NCI-H526 (cell line): ENCODE data around the gene PIGA.

Source experiments
- DNase-seq, 2 experiments: peaks; one replicate each; lab custom pipeline; 2025; lab: John Stamatoyannopoulos, UW

Gene PIGA

GRCh38 chrX:15335135-15336022, at the start of gene PIGA:
PIGA (minus strand) TSS chrX:15335523; CDS start chrX:15331930, 3,593 bp downstream.
- DNase-seq, result peak; percentile 98 to 99

GRCh38 chrX:15384304-15384703, 49.0 kb upstream of the PIGA start, which contains the start of gene VEGFD:
VEGFD (minus strand) TSS chrX:15384413; CDS start chrX:15383946, 467 bp downstream.
- DNase-seq, result peak in 1 of 2 experiments; percentile 15

- DNase-seq, result no peak
Observed at GRCh38 chrX:15382813-15383212, 47.5 kb upstream of the PIGA start.

GRCh38 chrX:15376956-15377355, 41.6 kb upstream of the PIGA start:
- no peak for DNase-seq

- DNase-seq, result no peak
Observed at GRCh38 chrX:15373976-15374375, 38.7 kb upstream of the PIGA start.

- no peak for DNase-seq
Observed at GRCh38 chrX:15366506-15367352, 31.4 kb upstream of the PIGA start.

GRCh38 chrX:15359701-15360100, 24.4 kb upstream of the PIGA start:
- no peak for DNase-seq

- peak in 1 of 2 experiments; percentile 24 for DNase-seq
Observed at GRCh38 chrX:15358533-15358932, 23.2 kb upstream of the PIGA start.

- DNase-seq, result no peak
Observed at GRCh38 chrX:15356444-15356843, 21.1 kb upstream of the PIGA start.

GRCh38 chrX:15350329-15350996, 15.1 kb upstream of the PIGA start:
- DNase-seq, result no peak

- peak; percentile 71 to 93 for DNase-seq
Observed at GRCh38 chrX:15349046-15349445, 13.7 kb upstream of the PIGA start.

GRCh38 chrX:15345976-15346375, 10.7 kb upstream of the PIGA start:
- DNase-seq, result no peak

GRCh38 chrX:15344106-15344505, 8.8 kb upstream of the PIGA start:
- no peak for DNase-seq

- DNase-seq, result no peak
Observed at GRCh38 chrX:15343075-15343476, 7.8 kb upstream of the PIGA start.

- DNase-seq, result no peak
Observed at GRCh38 chrX:15340867-15341266, 5.5 kb upstream of the PIGA start.

- peak in 1 of 2 experiments; percentile 31 for DNase-seq
Observed at GRCh38 chrX:15336023-15336413, 695 bp upstream of the PIGA start.

- no peak for DNase-seq
Observed at GRCh38 chrX:15334561-15334960, 762 bp downstream of the PIGA start.

- no peak for DNase-seq
Observed at GRCh38 chrX:15328821-15329220, 6.5 kb downstream of the PIGA start.

- DNase-seq, result no peak
Observed at GRCh38 chrX:15328131-15328530, 7.2 kb downstream of the PIGA start.

GRCh38 chrX:15322472-15322871, 12.9 kb downstream of the PIGA start:
- DNase-seq, result no peak

GRCh38 chrX:15322072-15322471, 13.3 kb downstream of the PIGA start:
- no peak for DNase-seq

- DNase-seq, result no peak
Observed at GRCh38 chrX:15321447-15321846, 13.9 kb downstream of the PIGA start.
